Pancreas (tissue), 10 donors: Measurements from ENCODE around the gene PIAS4. TPM values are rescaled to one million over a fixed set of nuclear protein-coding genes. Genes with fewer than 3 reads are reported as not detected.

ENCODE experiments used
- ATAC-seq, 4 donors: fragments of 200-7000 bp; cut with Tn5 transposase; one replicate each; pipeline versions ENCODE4 v1.8.0 to v1.9.1; 2020; ENCODE audit warnings: mild to moderate bottlenecking in 4 of 4, moderate library complexity in 4 of 4
- DNase-seq, 6 donors: peaks; one replicate each; pipeline ENCODE4 v3.0.0-alpha.2; 2020
- FAIRE-seq: peaks from 2 replicates; lab custom pipeline; 2012; peaks lifted over from hg19 to GRCh38; lab: Jason Lieb, UNC
- H3K27ac ChIP-seq, 4 donors: fragments of 200-600 bp; sonication (generic); 1 replicate in 3 of 4; 2 replicates in 1 of 4; pipeline versions ENCODE4 v1.5.0 to v1.8.0; 2020
- H3K27me3 ChIP-seq, 4 donors: fragments of 200-600 bp; one replicate each; pipeline ENCODE4 v1.8.0; 2021
- H3K36me3 ChIP-seq, 3 donors: fragments of 200-600 bp; sonication (generic) in 1 of 3; one replicate each; pipeline versions ENCODE4 v1.5.0 to v1.8.0; 2020 to 2021
- H3K4me1 ChIP-seq, 3 donors: fragments of 200-600 bp; one replicate each; pipeline ENCODE4 v1.8.0; 2021
- H3K4me3 ChIP-seq, 4 donors: fragments of 200-600 bp; sonication (generic) in 2 of 4; one replicate each; pipeline versions ENCODE4 v1.5.0 to v1.8.0; 2020 to 2021
- H3K9me3 ChIP-seq, 4 donors: fragments of 200-600 bp; one replicate each; pipeline ENCODE4 v1.8.0; 2021
- CTCF ChIP-seq, 4 donors: fragments of 200-600 bp; sonication (generic) in 3 of 4; IDR thresholded peaks; one replicate each; pipeline versions ENCODE4 v1.5.0 to v1.8.0; 2021; ENCODE audit warnings: antibody characterized with exemption in 4 of 4
- WGBS, 2 donors: extraction: QIAGEN DNeasy Blood & Tissue Kit; methylation state at CpG; one replicate each; pipeline ENCODE4 v1.1.7; 2013; 5-methylcytosine and 5-hydroxymethylcytosine counted together
- intact Hi-C, 3 donors: fragments of 100-400 bp; cut with DNase I; formaldehyde crosslinking; loops; one replicate each; pipeline versions ENCODE4 v1.11.1 to v1.14.2; 2022
- polyA plus RNA-seq, 2 donors: library from polyadenylated mRNA; stranded (reverse); fragments of 200-250 nt; gene quantifications; one replicate each; pipeline ENCODE4 v1.2.3, GENCODE V29; 2013
- total RNA-seq, 6 donors: library from RNA; stranded (reverse); fragmentation: NEBNext Ultra II Directional in 4 of 6; extraction: Animal tissue kit (Norgen Biotek cat#: 25700) in 4 of 6; gene quantifications; one replicate each; pipeline versions ENCODE4 v1.2.1 to v1.2.4, GENCODE V29; 2021 to 2023
- donor health status: healthy with polysubstance abuse.
- donor health status: DM: no; HTN: no; CAD: no; lungs with moderate emphysema.
- donor health status: DM: no; HTN: no; CAD: no.
- donor health status: control.
- donor health status: control.
- donor health status: Bipolar disorder and iron deficiency.
- donor health status: DM: yes; HTN: yes; CAD: no.
- donor health status: DM: no; HTN: no; CAD: no.
- donor health status: DM: no; HTN: no; CAD: no.
- donor health status: DM: yes; HTN: yes; CAD: no.

Gene PIAS4
- total and polyA plus RNA-seq, 8 donors: 12.8 to 25.3 (median 15.4) TPM

- TF ChIP-seq CTCF (IDR thresholded peaks at IDR 0.05): no peak
- Histone ChIP-seq H3K27ac (no peak overlapping the region), H3K4me1 (peaks cover 0 to 8% (median 0%) of the 10 kb centered on the region in 3 donors), H3K4me3 (no peak overlapping the region), H3K9me3 (no peaks in the 10 kb centered on the region), H3K36me3 (peaks cover 36 to 82% (median 78%) of the 10 kb centered on the region in 3 donors), H3K27me3 (no peaks in the 10 kb centered on the region)
- DNase-seq (no peak), ATAC-seq (no peak), FAIRE-seq (no peak)
- 93 to 95% methylated on average over 19 of the region's 19 CpGs for WGBS, 2 donors
- intact Hi-C loops: no loop called here
Measured at GRCh38 chr19:3978145-3978544, 29.4 kb upstream of the PIAS4 start.

- Histone ChIP-seq H3K27ac (no peak overlapping the region), H3K4me1 (peaks cover 7 to 17% (median 8%) of the 10 kb centered on the region in 3 donors)
Measured at GRCh38 chr19:3979289-3979673, 28.3 kb upstream of the PIAS4 start.

GRCh38 chr19:3979674-3980352 lies 27.7 kb upstream of the PIAS4 start:
- 91 to 92% methylated on average over 25 of the region's 25 CpGs for WGBS, 2 donors
- Histone ChIP-seq H3K9me3 (no peaks in the 10 kb centered on the region), H3K4me1 (peaks cover 7 to 17% (median 8%) of the 10 kb centered on the region in 3 donors), H3K27me3 (no peaks in the 10 kb centered on the region), H3K27ac (no peak overlapping the region), H3K36me3 (peaks cover 41 to 92% (median 88%) of the 10 kb centered on the region in 3 donors), H3K4me3 (no peak overlapping the region)
- no peak for FAIRE-seq
- peak in 3 of 6 donors; percentile 28 to 76 (median 45) for DNase-seq
- intact Hi-C loops: no loop called here
- TF ChIP-seq CTCF (IDR thresholded peaks at IDR 0.05): no peak
- no peak for ATAC-seq

More at GRCh38 chr19:3979289-3979673, 28.3 kb upstream of the PIAS4 start:
- no peaks in the 10 kb centered on the region for H3K27me3 ChIP-seq
- intact Hi-C loops: no loop called here
- TF ChIP-seq CTCF (IDR thresholded peaks at IDR 0.05): no peak
- H3K36me3 ChIP-seq: peaks cover 41 to 92% (median 88%) of the 10 kb centered on the region in 3 donors
- WGBS, 2 donors: 92 to 94% methylated on average over 18 of the region's 18 CpGs
- ATAC-seq: no peak
- H3K4me3 ChIP-seq: no peak overlapping the region
- FAIRE-seq: no peak
- peak in 4 of 6 donors; percentile 21 to 82 (median 44) for DNase-seq
- no peaks in the 10 kb centered on the region for H3K9me3 ChIP-seq

- Histone ChIP-seq H3K27me3 (no peaks in the 10 kb centered on the region), H3K4me3 (no peak overlapping the region), H3K36me3 (peaks cover 38 to 85% (median 82%) of the 10 kb centered on the region in 3 donors), H3K4me1 (peaks cover 8 to 18% (median 9%) of the 10 kb centered on the region in 3 donors), H3K9me3 (no peaks in the 10 kb centered on the region), H3K27ac (no peak overlapping the region)
- WGBS, 2 donors: 88 to 93% methylated on average over 31 of the region's 31 CpGs
- no peak for FAIRE-seq
- no peak for TF ChIP-seq CTCF (IDR thresholded peaks at IDR 0.05)
- no peak for ATAC-seq
- intact Hi-C loops: no loop called here
- DNase-seq: peak in 3 of 6 donors; percentile 23 to 42 (median 31)
Measured at GRCh38 chr19:3980353-3981251, 26.9 kb upstream of the PIAS4 start.
